HG03354 (cell line): Measurements from ENCODE around the gene C12orf75.
"Not testable (repeated sequence)": the region's sequence is repeated elsewhere in the genome, so short reads cannot be mapped to it uniquely, and the experiment has no call there.

Experiments used
- ATAC-seq: cut with Tn5 transposase; IDR thresholded peaks from one replicate; pipeline ENCODE4 v1.9.1; 2021; ENCODE audit warnings: mild to moderate bottlenecking; ENCODE audit not compliant: unreplicated experiment, poor library complexity, severe bottlenecking

The C12orf75 gene

DNA sequence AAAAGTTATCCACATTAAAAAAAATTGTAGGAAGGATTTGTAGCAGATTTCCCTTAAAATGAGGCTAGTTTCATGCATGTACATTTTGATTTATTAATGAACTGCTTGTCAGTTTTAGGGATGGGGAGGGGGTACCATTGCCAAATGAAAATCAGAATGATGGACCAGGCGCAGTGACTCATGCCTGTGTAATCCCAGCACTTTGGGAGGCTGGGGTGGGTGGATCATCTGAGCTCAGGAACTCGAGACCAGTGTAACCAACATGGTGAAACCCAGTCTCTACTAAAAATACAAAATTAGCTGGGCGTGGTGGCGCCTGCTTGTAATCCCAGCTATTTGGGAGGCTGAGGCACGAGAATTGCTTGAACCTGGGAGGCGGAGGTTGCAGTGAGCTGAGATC, 1.8 kb downstream of the C12orf75 start:
- ATAC-seq, result not testable (repeated sequence)

GRCh38 chr12:105332925-105333324, 2.4 kb downstream of the C12orf75 start:
- ATAC-seq, result no peak

DNA sequence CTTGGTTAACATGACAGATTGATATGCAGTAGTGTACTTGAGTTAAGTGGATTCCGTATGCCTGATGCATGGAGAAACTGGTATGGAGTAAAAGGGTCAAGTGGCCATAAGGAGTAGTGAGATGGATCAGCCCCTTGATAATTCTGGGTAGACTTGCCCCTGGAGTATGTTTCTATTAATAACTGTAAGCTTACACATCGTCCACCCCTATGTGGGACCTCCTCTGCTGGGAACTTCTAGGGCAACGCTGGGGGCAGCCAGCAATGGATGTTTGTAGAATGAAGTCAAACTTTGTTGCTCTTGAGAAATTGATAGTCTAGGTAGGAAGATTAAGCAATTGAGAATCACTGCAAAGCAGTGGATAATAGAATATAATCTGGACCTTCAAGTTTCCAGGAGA, 3.5 kb downstream of the C12orf75 start:
- no peak for ATAC-seq

- ATAC-seq, result no peak
These were observed 4.1 kb downstream of the C12orf75 start for GRCh38 chr12:105334582-105334981.

DNA sequence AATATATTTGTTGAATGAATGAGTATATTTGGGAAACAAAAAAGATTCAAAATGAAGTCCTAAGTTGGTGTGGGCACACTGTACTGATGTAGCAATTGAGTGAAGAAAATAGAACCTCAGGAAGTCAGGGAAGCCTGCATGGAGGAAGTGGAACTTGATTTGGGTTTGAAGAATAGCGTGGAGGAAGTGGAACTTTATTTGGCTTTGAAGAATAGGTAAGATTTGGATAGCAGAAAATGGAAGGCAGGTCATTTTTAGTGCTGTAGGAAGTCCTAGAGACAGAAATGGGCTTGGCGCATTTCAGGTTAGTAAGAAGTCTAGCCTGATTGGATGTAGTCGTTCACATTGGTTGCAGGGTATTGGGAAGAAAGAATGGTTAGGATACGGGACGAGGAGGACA, 5.4 kb downstream of the C12orf75 start:
- no peak for ATAC-seq

DNA sequence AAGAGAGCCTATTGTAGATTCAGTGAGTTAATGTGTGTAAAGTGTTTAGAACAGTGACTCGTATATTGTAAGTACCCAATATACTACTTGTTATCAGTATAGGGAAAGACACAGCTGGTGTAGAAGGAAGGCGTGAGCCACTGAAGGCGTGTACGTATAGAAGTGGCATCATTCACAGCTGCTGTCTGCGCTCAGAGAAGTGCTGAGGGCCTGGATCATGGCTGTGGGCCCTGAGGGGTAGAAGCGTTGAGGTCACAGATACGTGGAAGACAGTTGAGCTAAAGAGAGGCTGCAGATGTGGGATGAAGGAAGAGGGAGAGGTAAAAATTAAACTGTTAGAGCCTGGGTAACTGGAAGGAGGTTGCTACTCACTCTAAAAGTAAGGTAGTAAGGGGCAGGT, 5.9 kb downstream of the C12orf75 start:
- ATAC-seq, result no peak

GRCh38 chr12:105337391-105337790, 6.9 kb downstream of the C12orf75 start:
- peak; percentile 55 for ATAC-seq

- ATAC-seq, result no peak
These were observed 8.5 kb downstream of the C12orf75 start for GRCh38 chr12:105338966-105339365.

DNA sequence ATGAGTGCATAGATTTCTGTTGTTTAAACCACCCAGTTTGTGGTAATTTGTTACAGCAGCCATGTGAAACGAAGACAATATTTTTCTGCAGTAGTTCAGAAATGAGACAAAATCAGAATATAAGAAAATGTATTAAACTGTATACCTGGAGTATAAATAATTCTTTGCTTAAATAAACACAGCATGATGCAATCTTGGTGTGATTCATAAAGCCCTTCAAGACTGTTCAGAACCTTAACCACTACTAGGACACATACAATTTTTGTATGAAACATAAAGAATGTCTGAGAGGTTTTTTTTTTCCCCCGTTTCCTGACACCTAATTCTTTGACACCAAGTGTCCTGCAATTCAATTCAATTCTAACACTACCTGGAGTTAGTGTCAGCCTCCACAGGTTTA, 10.5 kb downstream of the C12orf75 start:
- ATAC-seq, result no peak

GRCh38 chr12:105341620-105342019, 11.1 kb downstream of the C12orf75 start:
- ATAC-seq, result not testable (repeated sequence)

DNA sequence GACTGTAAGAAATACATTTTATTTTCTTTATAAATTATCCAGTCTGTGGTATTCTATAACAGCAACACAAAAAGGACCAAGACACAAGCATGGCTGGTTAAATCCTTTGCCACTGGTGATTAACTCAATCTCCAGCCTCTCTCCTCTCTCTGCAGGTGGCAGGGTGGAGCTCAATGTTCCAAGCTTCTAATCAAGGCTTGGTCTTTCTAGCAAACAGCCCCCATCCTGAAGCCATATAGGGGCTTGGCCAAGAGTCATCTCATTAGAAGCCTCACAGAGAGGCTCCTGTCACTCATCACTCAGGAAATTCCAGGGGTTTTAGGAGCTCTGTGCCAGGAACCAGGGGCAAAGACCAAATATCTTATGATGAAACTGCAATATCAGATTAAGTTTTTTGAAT, 12.0 kb downstream of the C12orf75 start:
- ATAC-seq, result no peak

- no peak for ATAC-seq
These were observed 13.3 kb downstream of the C12orf75 start for GRCh38 chr12:105343836-105344235.

GRCh38 chr12:105347499-105347898, 17.0 kb downstream of the C12orf75 start:
- ATAC-seq, result no peak

GRCh38 chr12:105348142-105348541, 17.7 kb downstream of the C12orf75 start:
- ATAC-seq, result no peak

- ATAC-seq, result no peak
These were observed 18.1 kb downstream of the C12orf75 start for GRCh38 chr12:105348561-105348960.

- no peak for ATAC-seq
These were observed 18.6 kb downstream of the C12orf75 start for GRCh38 chr12:105349138-105349537.

GRCh38 chr12:105351523-105351922, 21.0 kb downstream of the C12orf75 start:
- ATAC-seq, result peak; percentile 68

GRCh38 chr12:105352052-105352451, 21.6 kb downstream of the C12orf75 start:
- peak; percentile 94 for ATAC-seq

DNA sequence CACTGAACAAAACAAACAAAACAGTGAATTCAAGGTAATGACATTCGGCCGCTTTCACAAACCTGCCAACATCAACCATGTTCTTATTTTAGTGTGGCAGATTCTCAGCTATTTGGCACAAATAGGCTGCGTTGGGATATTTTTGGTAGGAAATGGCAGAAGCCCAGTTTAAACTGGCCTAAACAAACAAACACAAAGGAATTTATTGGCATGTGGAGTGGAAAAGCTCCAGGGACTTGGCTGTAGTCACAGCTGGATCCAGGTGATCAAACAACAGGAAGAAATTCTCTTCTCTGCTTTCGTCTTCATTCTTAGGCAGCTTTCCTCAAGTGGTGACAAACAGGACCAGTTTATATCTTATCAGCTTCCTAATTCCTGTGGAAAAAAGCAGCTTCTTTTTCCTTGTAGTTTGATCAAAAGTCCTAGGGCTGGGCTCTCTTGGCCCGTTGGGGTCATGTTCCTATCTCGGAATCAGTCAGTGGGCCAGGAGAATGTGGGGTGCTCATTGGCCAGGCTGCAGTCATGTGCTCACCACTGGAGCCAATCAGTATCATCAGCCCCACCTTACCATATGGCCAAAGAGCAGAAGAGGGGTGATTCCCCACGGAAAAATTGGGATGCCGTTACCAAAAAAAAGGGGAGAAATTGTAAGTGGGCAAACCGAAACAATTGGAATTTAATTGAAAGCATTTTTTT, 22.6 kb downstream of the C12orf75 start:
- no peak for ATAC-seq

GRCh38 chr12:105355752-105356151, 25.3 kb downstream of the C12orf75 start:
- no peak for ATAC-seq

- peak; percentile 78 for ATAC-seq
These were observed 26.7 kb downstream of the C12orf75 start for GRCh38 chr12:105357162-105357691.

- peak; percentile 51 for ATAC-seq
These were observed 28.3 kb downstream of the C12orf75 start for GRCh38 chr12:105358789-105359188.
